Epithelial cell of prostate (primary cell): ENCODE measurements around the gene HOXB9.
A peak's percentile ranks its signal among the peaks of the same experiment; 100 is the strongest.

Experiments used
- DNase-seq: peaks from one replicate; pipeline ENCODE4 v3.0.0-alpha.2; 2011; ENCODE audit warnings: low read depth, low spot score
- H3K27ac ChIP-seq: fragments of 450-650 bp; 2 replicates; pipeline ENCODE4 v1.5.1; 2017; ENCODE audit warnings: mild to moderate bottlenecking

The HOXB9 gene

GRCh38 chr17:48612854-48613691, 13.1 kb downstream of the HOXB9 start:
- no peak for DNase-seq
- H3K27ac ChIP-seq: peak overlapping the region; percentile 57

GRCh38 chr17:48612456-48612853, 13.7 kb downstream of the HOXB9 start:
- peak overlapping the region; percentile 57 for H3K27ac ChIP-seq

GRCh38 chr17:48611681-48612455, 14.3 kb downstream of the HOXB9 start:
- DNase-seq: no peak
- peak overlapping the region; percentile 57 for H3K27ac ChIP-seq

More at GRCh38 chr17:48612456-48612853, 13.7 kb downstream of the HOXB9 start:
- no peak for DNase-seq

GRCh38 chr17:48611213-48611612, 14.9 kb downstream of the HOXB9 start:
- peak overlapping the region; percentile 57 for H3K27ac ChIP-seq
- no peak for DNase-seq

- DNase-seq: no peak
- peak within 1 kb of the TSS; percentile 57 for H3K27ac ChIP-seq
These were observed 15.6 kb downstream of the HOXB9 start, which contains the start of gene HOXB7 for GRCh38 chr17:48610282-48611211. HOXB7 (minus strand) TSS chr17:48611017; CDS start chr17:48610918, 99 bp downstream.

- H3K27ac ChIP-seq: peak overlapping the region; percentile 57
- no peak for DNase-seq
These were observed 16.3 kb downstream of the HOXB9 start for GRCh38 chr17:48609759-48610281.

- no peak overlapping the region for H3K27ac ChIP-seq
- no peak for DNase-seq
These were observed 17.1 kb downstream of the HOXB9 start for GRCh38 chr17:48609033-48609432.

- H3K27ac ChIP-seq: no peak overlapping the region
- no peak for DNase-seq
These were observed 17.7 kb downstream of the HOXB9 start for GRCh38 chr17:48608494-48608834.

- DNase-seq: no peak
These were observed 19.1 kb downstream of the HOXB9 start for GRCh38 chr17:48606892-48607614.

GRCh38 chr17:48605991-48606891, 19.9 kb downstream of the HOXB9 start:
- DNase-seq: no peak
- no peak overlapping the region for H3K27ac ChIP-seq

More at GRCh38 chr17:48606892-48607614, 19.1 kb downstream of the HOXB9 start:
- H3K27ac ChIP-seq: no peak overlapping the region

- no peak for DNase-seq
- peak overlapping the region; percentile 78 for H3K27ac ChIP-seq
These were observed 20.7 kb downstream of the HOXB9 start for GRCh38 chr17:48605409-48605919.

GRCh38 chr17:48604770-48605329, 21.3 kb downstream of the HOXB9 start, which contains the start of gene HOXB6:
HOXB6 (minus strand) TSS chr17:48604986; CDS start chr17:48598150, 6,836 bp downstream.
- peak within 1 kb of the TSS; percentile 78 for H3K27ac ChIP-seq
- DNase-seq: no peak

GRCh38 chr17:48603959-48604769, 22.0 kb downstream of the HOXB9 start:
- H3K27ac ChIP-seq: peak overlapping the region; percentile 78
- DNase-seq: no peak

GRCh38 chr17:48601539-48602425, 24.4 kb downstream of the HOXB9 start:
- no peak for DNase-seq
- H3K27ac ChIP-seq: no peak overlapping the region

- no peak for DNase-seq
- no peak overlapping the region for H3K27ac ChIP-seq
These were observed 25.0 kb downstream of the HOXB9 start for GRCh38 chr17:48601207-48601538.
